Measurements from ENCODE around the gene IDUA.

The IDUA gene

DNA sequence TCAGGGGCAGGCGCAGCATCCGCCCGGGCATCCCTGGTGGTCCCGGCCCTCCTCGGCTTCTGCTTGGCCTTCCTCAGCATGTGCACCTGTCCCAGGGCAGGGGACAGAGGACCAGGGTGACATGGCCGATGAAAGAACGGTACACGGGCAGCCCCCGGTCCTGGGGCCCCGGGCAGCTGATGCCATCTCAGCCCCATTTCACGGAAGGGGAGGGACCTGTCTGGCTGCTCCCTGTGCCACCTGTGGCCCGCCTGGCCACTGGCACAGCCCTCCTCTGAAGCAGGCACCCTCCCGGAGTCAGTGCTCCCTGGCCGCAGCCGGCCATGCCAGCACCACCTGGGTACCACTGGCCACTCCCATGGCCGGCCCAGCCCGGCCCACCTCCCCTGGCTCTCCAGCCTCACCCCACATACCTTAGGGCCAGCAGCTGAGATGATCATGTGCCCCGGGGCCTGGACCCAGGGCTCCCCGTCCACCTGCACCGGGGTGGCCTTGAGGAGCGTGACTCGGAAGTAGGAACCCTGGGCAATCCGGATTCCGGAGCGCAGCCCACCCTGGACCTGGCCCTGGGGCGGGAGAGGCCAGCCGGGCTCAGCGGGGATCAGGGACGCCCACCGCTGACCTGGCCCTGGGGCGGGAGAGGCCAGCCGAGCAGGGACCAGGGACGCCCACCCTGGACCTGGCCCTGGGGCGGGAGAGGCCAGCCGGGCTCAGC is 26.1 kb upstream of the IDUA start:
- TF ChIP-seq GATA3 (IDR thresholded peaks at IDR 0.05; ENCODE audit: low read depth, low read length) (no peak), GATA2 (IDR thresholded peaks at IDR 0.05; ENCODE audit: low read depth, low read length) (no peak)

DNA sequence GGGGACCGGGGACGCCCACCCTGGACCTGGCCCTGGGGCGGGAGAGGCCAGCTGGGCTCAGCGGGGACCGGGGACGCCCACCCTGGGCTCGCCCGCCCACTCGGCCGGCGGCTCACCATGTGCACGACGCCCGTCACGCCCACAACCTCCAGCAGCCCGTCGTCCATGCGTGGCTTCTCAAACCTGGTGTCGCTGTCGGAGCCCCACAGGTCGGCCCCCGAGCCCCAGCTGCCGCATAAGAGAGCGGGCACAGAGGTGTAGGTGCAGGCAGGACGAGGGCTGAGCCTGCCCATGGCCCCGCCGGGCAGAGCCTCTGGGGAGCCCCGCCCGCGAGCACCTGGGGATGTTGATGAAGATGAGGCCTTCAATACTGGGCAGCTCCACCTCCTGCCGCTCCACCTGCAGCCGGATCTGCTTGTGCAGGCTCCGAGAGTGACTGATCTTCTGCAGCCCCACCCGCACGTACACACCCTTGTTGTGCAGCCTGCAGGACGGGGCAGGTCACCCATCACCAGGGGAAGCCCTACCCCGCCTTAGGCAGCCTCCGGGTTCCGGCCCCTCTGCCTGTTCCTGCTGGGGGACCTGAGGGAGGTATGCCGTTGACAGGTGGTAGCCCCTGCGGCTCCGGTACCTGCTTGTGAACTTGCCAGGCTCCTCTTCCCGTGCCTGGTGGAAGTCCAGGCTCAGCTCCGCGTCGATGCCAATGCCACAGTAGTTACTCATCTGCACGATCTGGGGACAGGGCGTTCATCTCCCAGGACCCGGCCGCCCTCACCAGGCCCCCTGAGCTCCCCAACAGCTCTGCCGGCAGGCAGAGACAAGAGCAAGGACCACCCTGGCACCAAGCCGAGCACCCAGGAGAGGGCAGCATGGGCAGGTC is 25.3 kb upstream of the IDUA start:
- TF ChIP-seq GATA2 (IDR thresholded peaks at IDR 0.05; ENCODE audit: low read depth, low read length) = no peak
- no peak for TF ChIP-seq GATA3 (IDR thresholded peaks at IDR 0.05; ENCODE audit: low read depth, low read length)

DNA sequence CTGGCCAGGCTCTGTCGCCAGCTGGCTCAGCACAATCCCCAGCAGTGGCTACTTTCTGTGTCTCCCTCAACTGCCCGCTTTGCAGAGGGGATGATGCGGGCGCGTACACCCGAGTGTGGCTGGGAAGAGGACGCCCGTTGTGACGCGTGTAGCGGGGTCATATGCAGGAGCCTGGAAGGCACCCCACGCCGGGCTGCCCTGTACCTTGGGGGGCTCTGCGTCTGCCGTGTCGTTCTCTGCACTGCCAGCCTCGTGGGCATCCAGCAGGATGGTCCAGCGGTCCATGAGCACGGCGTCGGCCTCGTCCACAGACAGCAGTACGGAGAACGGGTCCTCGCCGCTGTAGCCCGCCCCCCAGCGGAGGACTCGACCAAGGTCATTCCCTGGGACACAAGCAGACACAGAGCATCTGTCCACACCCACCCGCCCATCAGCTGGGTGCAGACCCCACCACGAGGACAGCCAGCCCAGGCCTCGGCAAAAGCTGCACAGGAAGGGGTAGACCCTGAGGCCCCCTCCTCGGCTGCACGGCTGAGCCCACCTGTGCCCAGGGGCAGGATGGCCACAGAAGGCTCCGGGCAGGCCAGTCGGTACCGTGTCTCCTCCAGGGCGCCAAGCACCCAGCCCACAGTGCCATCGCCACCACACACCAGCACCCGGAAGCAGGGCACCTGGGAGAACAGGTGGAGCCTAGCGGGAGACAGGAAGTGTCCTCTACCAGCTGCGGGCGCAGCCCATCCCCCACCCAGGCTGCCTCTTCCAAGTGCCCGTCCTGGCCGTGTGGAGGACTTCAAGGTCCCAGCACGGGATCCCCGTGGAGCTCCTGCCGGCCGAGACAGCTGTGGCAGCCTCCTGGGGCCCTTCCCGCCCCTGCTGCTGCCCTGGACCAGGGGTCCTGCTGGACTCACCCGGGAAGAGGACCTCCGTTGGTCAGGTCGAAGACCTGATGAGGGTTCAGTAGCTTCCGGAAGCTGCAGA is 24.3 kb upstream of the IDUA start:
- TF ChIP-seq GATA3 (IDR thresholded peaks at IDR 0.05; ENCODE audit: low read depth, low read length) = no peak
- TF ChIP-seq GATA2 (IDR thresholded peaks at IDR 0.05; ENCODE audit: low read depth, low read length) = no peak

- TF ChIP-seq GATA3 (IDR thresholded peaks at IDR 0.05; ENCODE audit: low read depth, low read length) (no peak), GATA2 (IDR thresholded peaks at IDR 0.05; ENCODE audit: low read depth, low read length) (no peak)
Observed at GRCh38 chr4:963276-964225, 23.3 kb upstream of the IDUA start.

- TF ChIP-seq GATA3 (IDR thresholded peaks at IDR 0.05; ENCODE audit: low read depth, low read length) (no peak), GATA2 (IDR thresholded peaks at IDR 0.05; ENCODE audit: low read depth, low read length) (no peak)
Observed at GRCh38 chr4:964346-965025, 22.4 kb upstream of the IDUA start.

DNA sequence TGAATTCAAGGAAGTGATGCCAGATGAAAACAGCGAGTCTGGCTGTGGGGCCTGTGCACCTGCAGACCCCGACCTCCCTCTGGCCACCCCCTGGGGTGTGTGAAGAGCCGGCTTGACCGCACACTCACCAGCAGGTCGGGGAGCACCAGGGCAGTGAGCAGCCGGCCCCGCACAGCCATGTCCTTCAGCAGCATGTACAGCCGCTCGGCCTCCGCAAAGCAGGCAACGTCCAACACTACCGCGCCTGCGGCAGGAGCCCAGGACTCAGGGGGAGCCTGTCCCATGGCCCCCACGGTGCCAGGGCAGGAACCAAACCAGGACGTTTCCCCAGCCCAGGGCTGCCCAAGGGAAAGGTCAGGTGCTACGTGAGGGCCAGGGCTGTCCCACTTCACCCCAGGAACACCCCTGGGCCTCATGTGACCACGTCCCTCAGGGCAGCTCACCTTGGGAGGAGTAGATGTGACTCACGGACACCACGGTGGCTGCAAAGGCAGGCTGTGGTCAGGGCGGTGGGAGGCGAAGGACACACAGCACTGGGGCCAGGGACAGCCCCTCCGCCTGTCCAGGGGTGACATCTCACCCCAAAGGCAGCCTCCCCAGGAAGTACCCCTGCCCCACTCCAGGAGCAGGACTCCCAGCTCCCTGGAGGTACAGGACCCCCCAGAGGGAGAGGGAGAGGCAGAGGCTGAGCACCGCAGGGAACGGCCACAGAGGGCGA is 21.6 kb upstream of the IDUA start:
- TF ChIP-seq GATA3 (IDR thresholded peaks at IDR 0.05; ENCODE audit: low read depth, low read length) = no peak
- no peak for TF ChIP-seq GATA2 (IDR thresholded peaks at IDR 0.05; ENCODE audit: low read depth, low read length)

DNA sequence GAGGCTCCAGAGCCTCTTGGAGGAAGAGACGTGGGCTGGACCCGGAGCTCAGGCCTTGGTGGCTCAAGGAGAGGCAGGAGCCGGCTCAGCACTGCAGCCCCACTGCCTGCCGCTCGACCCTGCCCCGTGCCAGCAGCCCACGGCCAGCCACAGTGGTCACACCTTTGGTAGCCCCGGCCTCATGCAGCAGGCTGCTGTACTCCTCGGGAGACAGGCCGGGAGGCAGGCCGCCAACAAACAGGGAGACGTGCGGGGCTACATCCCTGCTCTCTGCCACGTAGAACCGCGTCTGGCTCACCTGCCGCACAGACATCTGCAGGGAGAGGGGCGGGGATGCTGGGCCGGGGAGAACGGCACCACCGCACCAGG is 21.1 kb upstream of the IDUA start:
- TF ChIP-seq GATA3 (IDR thresholded peaks at IDR 0.05; ENCODE audit: low read depth, low read length) (no peak), GATA2 (IDR thresholded peaks at IDR 0.05; ENCODE audit: low read depth, low read length) (no peak)

DNA sequence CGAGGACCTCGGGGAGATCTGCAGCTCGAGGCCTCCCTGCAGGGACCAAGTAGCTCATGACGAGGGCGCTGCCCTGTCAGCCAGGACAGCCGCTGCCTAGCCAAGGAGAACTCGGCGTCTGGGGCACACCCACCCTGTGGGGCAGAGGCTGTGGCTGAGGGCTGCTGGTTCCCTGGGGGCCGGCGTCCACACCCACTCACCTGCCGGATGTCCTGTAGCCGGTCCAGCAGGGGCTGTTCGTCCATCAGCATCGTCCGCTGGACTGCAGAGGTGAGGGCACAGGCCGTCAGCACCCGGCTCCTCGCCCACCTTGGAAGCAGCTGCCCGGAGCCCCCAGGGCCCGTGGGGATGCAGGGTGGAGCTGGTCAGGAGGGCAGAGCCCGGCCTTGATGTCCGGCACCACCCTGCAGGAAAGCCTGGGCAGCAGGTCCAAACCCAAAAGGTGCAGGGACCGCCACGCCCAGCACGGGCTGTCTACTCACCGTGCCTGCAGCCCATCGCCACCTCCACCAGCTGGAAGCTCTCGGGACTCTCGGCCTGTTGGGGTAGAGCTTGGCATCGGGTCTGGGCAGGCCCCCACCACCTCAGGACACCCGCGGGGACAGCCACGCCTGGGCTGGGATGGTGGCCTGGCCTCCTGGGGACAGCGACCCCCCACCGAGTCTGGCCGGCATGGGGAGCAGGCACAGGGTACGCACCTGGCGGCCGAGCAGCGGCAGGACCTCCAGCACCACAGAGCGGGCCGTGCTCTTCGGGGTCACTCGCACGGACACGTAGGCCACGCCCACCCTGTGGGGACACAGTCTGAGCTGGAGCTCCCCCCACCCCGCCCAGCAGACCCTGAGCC is 20.4 kb upstream of the IDUA start:
- TF ChIP-seq GATA3 (IDR thresholded peaks at IDR 0.05; ENCODE audit: low read depth, low read length) (no peak), GATA2 (IDR thresholded peaks at IDR 0.05; ENCODE audit: low read depth, low read length) (no peak)

DNA sequence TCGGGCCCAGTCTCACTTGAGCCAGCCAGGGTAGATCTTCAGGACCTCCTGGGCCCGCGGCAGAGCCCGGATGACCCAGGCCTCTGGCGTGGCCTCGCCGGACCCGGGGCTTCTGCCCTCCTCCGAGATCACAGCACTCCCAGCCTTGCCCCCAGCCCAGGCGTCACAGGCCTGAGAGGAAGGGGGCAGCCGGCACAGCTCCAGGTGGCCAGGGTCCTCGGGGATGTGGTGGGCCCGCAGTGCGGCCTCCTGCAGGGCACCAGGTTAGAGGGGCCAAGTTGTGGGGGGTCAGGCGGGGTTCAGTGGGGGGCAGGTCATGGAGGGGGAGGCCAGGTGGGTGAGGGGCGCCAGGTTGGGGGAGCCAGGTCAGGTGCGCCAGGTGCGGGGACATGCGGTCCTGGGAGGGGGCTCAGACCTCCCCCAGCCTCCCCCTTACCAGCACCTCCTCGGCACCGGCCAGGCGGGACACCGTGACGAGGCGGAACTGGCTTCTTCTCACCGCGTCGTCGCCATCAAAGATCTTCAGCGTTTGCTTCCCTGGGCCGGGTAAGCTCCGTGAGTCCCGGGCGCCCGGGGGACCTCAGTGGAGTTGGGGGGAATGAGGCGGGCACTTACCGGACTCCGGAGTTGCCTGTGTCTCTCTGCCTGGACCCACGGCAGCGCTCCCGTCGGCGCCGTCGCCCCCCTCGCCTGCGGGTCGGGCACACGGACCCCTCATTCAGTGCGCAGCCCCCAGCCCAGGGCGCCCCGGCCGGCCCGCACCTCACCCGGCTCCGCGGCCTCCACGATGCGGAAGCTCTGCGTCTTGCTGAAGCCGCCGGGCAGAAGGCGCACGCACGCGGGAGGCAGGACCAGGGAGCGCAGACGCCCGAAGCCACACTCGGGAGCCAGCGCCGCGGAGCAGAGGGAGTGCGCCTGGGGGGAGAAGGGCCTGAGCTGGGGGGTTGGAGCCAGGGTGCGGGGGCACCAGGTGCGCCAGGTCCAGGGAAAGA is 19.4 kb upstream of the IDUA start:
- TF ChIP-seq GATA2 (IDR thresholded peaks at IDR 0.05; ENCODE audit: low read depth, low read length) = no peak
- no peak for TF ChIP-seq GATA3 (IDR thresholded peaks at IDR 0.05; ENCODE audit: low read depth, low read length)

DNA sequence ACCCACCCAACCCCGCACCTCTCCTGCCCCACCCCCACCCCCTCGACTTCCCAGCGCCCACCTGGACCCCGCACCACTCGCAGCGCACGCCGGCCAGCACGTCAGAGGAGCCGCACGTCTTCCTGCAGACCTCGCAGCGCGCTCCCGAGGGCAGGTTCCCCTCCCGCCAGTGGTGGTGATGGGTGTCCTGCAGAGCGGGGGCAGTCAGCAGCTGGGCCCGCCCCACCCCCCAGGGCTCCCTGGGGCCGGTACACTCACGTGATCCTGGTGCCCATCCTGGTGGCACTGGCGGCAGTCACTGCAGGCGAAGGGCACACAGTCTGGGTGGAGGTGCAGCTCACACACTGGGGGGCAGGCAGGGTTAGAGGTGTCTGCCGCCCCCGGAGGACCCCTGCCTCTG is 18.6 kb upstream of the IDUA start:
- TF ChIP-seq GATA3 (IDR thresholded peaks at IDR 0.05; ENCODE audit: low read depth, low read length) (no peak), GATA2 (IDR thresholded peaks at IDR 0.05; ENCODE audit: low read depth, low read length) (no peak)

All from SH-SY5Y (cell line).